Ishikawa (cell line): ENCODE measurements around the gene VEZF1.

Experiments
- CEBPB ChIP-seq: IDR thresholded peaks from 2 replicates; pipeline ENCODE4 v1.6.1; 2012
- CREB1 ChIP-seq: IDR thresholded peaks from 2 replicates; pipeline ENCODE4 v1.6.1; 2012; ENCODE audit warnings: low read depth
- EGR1 ChIP-seq: IDR thresholded peaks from 2 replicates; pipeline ENCODE4 v1.6.1; 2012
- EP300 ChIP-seq: IDR thresholded peaks from 2 replicates; pipeline ENCODE4 v1.6.1; 2012; ENCODE audit warnings: borderline replicate concordance
- FOXM1 ChIP-seq: IDR thresholded peaks from 2 replicates; pipeline ENCODE4 v1.6.1; 2012; ENCODE audit warnings: low read depth, borderline replicate concordance
- NFIC ChIP-seq: IDR thresholded peaks from 2 replicates; pipeline ENCODE4 v1.6.1; 2012
- RAD21 ChIP-seq: IDR thresholded peaks from 2 replicates; pipeline ENCODE4 v1.6.1; 2012; ENCODE audit warnings: low read depth
- TAF1 ChIP-seq: IDR thresholded peaks from 2 replicates; pipeline ENCODE4 v1.6.1; 2012; ENCODE audit warnings: low read depth, mild to moderate bottlenecking
- TCF12 ChIP-seq: IDR thresholded peaks from 2 replicates; pipeline ENCODE4 v1.6.1; 2012; ENCODE audit warnings: low read depth
- TEAD4 ChIP-seq: IDR thresholded peaks from 2 replicates; pipeline ENCODE4 v1.6.1; 2012
- YY1 ChIP-seq: IDR thresholded peaks from 2 replicates; pipeline ENCODE4 v1.6.1; 2012; ENCODE audit warnings: low read depth
- ZBTB7A ChIP-seq: IDR thresholded peaks from 2 replicates; pipeline ENCODE4 v1.6.1; 2012; ENCODE audit warnings: low read depth
- TF ChIP-seq, protein P1 (sequence below): IDR thresholded peaks from 2 replicates; pipeline ENCODE4 v1.6.1; 2012
- TF ChIP-seq, protein P2 (sequence below): IDR thresholded peaks from 2 replicates; pipeline ENCODE4 v1.6.1; 2012
- TF ChIP-seq, protein P3 (sequence below): IDR thresholded peaks from 2 replicates; pipeline ENCODE4 v1.6.1; 2012; ENCODE audit warnings: low read depth, mild to moderate bottlenecking

The VEZF1 gene

DNA sequence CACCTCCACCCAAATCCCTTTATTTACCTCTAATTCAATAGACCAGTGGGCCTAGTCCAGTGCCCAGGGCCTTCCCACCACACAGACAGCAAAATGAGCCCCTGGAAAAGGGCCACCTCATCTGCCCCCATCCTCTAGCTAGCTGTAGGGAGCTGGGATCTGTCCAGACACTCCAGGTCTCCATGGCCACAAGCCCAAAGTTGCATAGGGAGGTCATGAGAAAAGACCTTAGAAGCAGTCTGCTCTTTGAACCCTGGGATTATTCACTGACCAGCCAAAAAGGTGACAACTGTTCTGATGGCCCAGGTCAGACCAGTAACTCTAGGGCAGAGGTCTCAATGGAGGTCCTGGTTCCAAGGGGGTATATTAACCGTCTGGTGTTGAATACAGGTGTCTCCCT is 34.8 kb downstream of the VEZF1 start:
- TF ChIP-seq TAF1 (no peak), CEBPB (no peak), EGR1 (no peak), TCF12 (no peak), EP300 (no peak), YY1 (no peak), ZBTB7A (no peak)
- TF ChIP-seq, protein P1, sequence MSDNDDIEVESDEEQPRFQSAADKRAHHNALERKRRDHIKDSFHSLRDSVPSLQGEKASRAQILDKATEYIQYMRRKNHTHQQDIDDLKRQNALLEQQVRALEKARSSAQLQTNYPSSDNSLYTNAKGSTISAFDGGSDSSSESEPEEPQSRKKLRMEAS: no peak
- TF ChIP-seq, protein P2, sequence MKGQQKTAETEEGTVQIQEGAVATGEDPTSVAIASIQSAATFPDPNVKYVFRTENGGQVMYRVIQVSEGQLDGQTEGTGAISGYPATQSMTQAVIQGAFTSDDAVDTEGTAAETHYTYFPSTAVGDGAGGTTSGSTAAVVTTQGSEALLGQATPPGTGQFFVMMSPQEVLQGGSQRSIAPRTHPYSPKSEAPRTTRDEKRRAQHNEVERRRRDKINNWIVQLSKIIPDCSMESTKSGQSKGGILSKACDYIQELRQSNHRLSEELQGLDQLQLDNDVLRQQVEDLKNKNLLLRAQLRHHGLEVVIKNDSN: no peak
- TF ChIP-seq, protein P3, sequence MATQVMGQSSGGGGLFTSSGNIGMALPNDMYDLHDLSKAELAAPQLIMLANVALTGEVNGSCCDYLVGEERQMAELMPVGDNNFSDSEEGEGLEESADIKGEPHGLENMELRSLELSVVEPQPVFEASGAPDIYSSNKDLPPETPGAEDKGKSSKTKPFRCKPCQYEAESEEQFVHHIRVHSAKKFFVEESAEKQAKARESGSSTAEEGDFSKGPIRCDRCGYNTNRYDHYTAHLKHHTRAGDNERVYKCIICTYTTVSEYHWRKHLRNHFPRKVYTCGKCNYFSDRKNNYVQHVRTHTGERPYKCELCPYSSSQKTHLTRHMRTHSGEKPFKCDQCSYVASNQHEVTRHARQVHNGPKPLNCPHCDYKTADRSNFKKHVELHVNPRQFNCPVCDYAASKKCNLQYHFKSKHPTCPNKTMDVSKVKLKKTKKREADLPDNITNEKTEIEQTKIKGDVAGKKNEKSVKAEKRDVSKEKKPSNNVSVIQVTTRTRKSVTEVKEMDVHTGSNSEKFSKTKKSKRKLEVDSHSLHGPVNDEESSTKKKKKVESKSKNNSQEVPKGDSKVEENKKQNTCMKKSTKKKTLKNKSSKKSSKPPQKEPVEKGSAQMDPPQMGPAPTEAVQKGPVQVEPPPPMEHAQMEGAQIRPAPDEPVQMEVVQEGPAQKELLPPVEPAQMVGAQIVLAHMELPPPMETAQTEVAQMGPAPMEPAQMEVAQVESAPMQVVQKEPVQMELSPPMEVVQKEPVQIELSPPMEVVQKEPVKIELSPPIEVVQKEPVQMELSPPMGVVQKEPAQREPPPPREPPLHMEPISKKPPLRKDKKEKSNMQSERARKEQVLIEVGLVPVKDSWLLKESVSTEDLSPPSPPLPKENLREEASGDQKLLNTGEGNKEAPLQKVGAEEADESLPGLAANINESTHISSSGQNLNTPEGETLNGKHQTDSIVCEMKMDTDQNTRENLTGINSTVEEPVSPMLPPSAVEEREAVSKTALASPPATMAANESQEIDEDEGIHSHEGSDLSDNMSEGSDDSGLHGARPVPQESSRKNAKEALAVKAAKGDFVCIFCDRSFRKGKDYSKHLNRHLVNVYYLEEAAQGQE: no peak

DNA sequence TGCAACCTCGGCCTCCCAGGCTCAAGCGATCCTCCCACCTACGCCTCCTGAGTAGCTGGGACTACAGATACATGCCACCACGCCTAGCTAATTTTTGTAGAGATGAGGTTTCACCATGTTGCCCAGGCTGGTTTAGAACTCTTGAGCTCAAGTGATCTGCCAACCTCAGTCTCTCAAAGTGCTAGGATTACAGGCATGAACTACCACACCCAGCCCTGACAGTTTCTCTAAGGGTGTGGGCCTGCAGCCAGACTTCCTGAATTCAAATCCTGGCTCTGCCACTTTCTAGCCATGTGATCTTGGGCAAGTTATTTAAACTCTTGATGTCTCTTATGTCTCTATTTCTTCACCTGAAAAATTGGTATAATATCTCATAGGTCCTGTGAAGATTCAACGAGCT is 38.4 kb downstream of the VEZF1 start:
- TF ChIP-seq, protein P2: 0 out of 2 replicates have a peak, but pooled peaks have one; percentile 22
- TF ChIP-seq, protein P3: no peak

DNA sequence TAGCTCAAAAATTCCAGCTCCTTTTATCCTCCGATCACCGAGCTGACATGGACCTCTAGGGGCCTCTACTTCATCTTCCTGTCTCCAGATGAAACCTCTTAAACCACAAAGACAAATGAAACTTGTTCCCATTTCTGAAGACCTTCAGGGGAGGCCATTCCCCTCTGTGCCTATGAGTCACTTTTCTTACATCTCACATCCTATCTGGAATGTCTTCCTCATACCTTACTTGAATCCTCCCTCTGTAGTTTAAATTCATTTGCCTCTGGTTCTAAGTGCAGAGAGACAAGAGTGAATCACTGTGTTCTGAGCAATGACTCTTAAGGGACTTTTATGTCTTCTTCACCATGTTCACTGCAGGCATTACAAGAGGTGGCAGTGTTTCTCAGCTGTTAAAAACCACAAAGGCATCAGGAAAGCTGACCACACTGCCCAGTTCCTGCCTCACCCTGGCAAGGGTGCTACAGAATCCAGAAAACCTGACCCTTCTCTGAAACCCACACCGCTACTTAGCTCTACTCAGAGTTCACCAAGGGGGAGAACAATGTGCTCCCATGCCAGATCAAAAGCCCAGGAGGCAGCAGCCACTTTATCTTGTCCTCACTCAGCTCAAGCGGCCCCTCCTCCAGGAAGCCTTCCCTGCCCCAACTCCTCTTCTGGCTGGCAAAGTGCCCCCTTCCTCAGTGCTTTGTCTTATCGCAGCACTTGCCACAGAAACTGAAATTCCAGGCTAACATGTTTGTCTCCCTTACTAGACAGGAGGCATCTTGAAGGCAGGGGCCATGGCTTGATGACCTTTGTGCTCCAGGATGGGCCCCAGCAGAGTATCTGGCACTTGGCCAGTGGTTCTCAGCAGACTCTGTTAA is 39.3 kb downstream of the VEZF1 start:
- TF ChIP-seq, protein P1: no peak
- TF ChIP-seq, protein P2: no peak
- TF ChIP-seq EP300: no peak
- TF ChIP-seq TCF12: 0 out of 2 replicates have a peak, but pooled peaks have one; percentile 29
- TF ChIP-seq EGR1: no peak
- no peak for TF ChIP-seq YY1
- TF ChIP-seq TEAD4: peak; percentile 69
- TF ChIP-seq CREB1: no peak
- TF ChIP-seq RAD21: no peak
- peak; percentile 59 for TF ChIP-seq NFIC
- no peak for TF ChIP-seq FOXM1
- TF ChIP-seq TAF1: no peak

DNA sequence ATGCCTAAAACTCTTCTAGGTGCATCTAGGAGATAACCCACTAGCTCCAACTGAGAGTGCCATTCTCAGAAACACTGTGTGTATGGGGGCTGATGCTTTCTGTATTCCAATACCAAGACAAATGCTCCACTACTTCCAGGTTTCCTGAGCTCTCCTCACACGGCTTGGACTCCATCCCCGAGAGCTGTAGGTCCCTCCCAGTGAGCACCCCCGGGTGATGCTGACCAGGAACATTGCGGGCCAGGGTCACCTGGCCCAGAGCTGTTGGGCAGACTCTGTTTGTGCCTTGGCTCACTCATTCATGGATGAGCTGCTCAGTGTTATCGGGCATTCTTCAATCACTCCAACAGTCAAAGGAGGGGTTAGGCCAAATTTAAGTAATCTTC is 39.9 kb downstream of the VEZF1 start:
- TF ChIP-seq TEAD4 (no peak), NFIC (no peak), EP300 (no peak), CEBPB (no peak), FOXM1 (no peak), EGR1 (no peak), TCF12 (no peak), YY1 (no peak), ZBTB7A (no peak)
- TF ChIP-seq, protein P2: no peak
- TF ChIP-seq, protein P1: no peak

DNA sequence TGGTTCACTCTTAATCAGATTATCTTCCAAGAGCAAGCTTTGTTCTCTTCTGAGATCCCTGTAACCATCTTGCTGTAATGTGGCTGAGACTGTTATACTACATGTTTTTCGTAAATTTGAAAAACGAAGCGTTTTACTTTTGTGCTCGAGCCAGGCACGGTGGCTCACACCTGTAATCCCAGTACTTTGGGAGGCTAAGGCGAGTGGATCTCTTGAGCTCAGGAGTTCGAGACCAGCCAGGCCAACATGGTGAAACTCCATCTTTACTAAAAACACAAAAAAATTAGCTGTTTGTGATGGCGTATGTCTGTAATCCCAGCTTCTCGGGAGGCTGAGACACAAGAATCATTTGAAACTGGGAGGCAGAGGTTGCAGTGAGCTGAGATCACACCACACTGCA is 40.7 kb downstream of the VEZF1 start:
- TF ChIP-seq TCF12 (no peak), TAF1 (no peak), FOXM1 (no peak), ZBTB7A (no peak), TEAD4 (no peak), YY1 (no peak), NFIC (no peak), EP300 (no peak), RAD21 (no peak), EGR1 (no peak), CREB1 (no peak), CEBPB (no peak)
- TF ChIP-seq, protein P1: no peak
- TF ChIP-seq, protein P2: no peak
- TF ChIP-seq, protein P3: no peak
